GM18951 (cell line): ENCODE measurements around the gene EIF3J.
"Not testable (repeated sequence)": the region's sequence is repeated elsewhere in the genome, so short reads cannot be mapped to it uniquely, and the experiment has no call there.

Source experiments
- POLR2A ChIP-seq: IDR thresholded peaks from 4 replicates; pipeline ENCODE4 v1.6.1; 2011; ENCODE audit warnings: mild to moderate bottlenecking; ENCODE audit not compliant: insufficient read length, insufficient read depth; ENCODE audit errors: extremely low read depth
- in situ Hi-C: fragments of 300-500 bp; cut with MboI; formaldehyde crosslinking; loops from one replicate; pipeline ENCODE4 v1.12.0; 2022; ENCODE audit warnings: low sequenced_read_pairs, mixed read lengths, inconsistent platforms; ENCODE audit not compliant: unreplicated experiment

EIF3J gene

GRCh38 chr15:44530653-44531052 lies 6.3 kb upstream of the EIF3J start:
- TF ChIP-seq POLR2A: no peak
- in situ Hi-C loops: no loop called here

- in situ Hi-C loops: not testable (repeated sequence)
These were observed 4.7 kb upstream of the EIF3J start for GRCh38 chr15:44532275-44532674.

GRCh38 chr15:44532689-44533088 lies 4.3 kb upstream of the EIF3J start:
- TF ChIP-seq POLR2A: no peak
- in situ Hi-C loops: no loop called here

GRCh38 chr15:44535092-44535491 lies 1.9 kb upstream of the EIF3J start:
- in situ Hi-C loops: no loop called here
- TF ChIP-seq POLR2A: no peak

GRCh38 chr15:44535523-44536301 lies 1.2 kb upstream of the EIF3J start:
- in situ Hi-C loops: no loop called here

GRCh38 chr15:44536302-44536961 lies 515 bp upstream of the EIF3J start:
- TF ChIP-seq POLR2A: peak; percentile 64
- in situ Hi-C loops: no loop called here

More at GRCh38 chr15:44535523-44536301, 1.2 kb upstream of the EIF3J start:
- no peak for TF ChIP-seq POLR2A

- TF ChIP-seq POLR2A: no peak
- in situ Hi-C loops: no loop called here
These were observed 841 bp downstream of the EIF3J start for GRCh38 chr15:44537735-44538240.

- TF ChIP-seq POLR2A: no peak
- in situ Hi-C loops: no loop called here
These were observed 4.5 kb downstream of the EIF3J start for GRCh38 chr15:44541282-44541958.

- in situ Hi-C loops: no loop called here
- TF ChIP-seq POLR2A: no peak
These were observed 5.6 kb downstream of the EIF3J start for GRCh38 chr15:44542596-44542995.

- in situ Hi-C loops: not testable (repeated sequence)
These were observed 7.8 kb downstream of the EIF3J start for GRCh38 chr15:44544745-44545144.

- no peak for TF ChIP-seq POLR2A
These were observed 9.2 kb downstream of the EIF3J start for GRCh38 chr15:44545913-44546802.

GRCh38 chr15:44549152-44549551 lies 12.2 kb downstream of the EIF3J start:
- in situ Hi-C loops: not testable (repeated sequence)

More at GRCh38 chr15:44545913-44546802, 9.2 kb downstream of the EIF3J start:
- in situ Hi-C loops: no loop called here

GRCh38 chr15:44550256-44550655 lies 13.3 kb downstream of the EIF3J start:
- in situ Hi-C loops: no loop called here
- no peak for TF ChIP-seq POLR2A
